Muscle layer of colon (tissue), 2 donors: ENCODE results near the gene HPS1.

Experiments
- H3K27ac ChIP-seq: one replicate; pipeline ENCODE4 v1.7.0; 2013; ENCODE audit warnings: low read depth, mild to moderate bottlenecking, low read length, moderate library complexity
- H3K27me3 ChIP-seq, 2 donors: one replicate each; pipeline ENCODE4 v1.7.0; 2013; ENCODE audit warnings: low read length in 2 of 2, mild to moderate bottlenecking in 2 of 2; ENCODE audit not compliant: insufficient read depth in 2 of 2, control insufficient read depth in 1 of 2
- H3K36me3 ChIP-seq: one replicate; pipeline ENCODE4 v1.7.0; 2013; ENCODE audit warnings: mild to moderate bottlenecking, low read length; ENCODE audit not compliant: insufficient read depth
- H3K4me1 ChIP-seq: one replicate; pipeline ENCODE4 v1.7.0; 2013; ENCODE audit warnings: mild to moderate bottlenecking, low read length; ENCODE audit not compliant: insufficient read depth
- H3K4me3 ChIP-seq, 2 donors: one replicate each; pipeline ENCODE4 v1.7.0; 2013; ENCODE audit warnings: low read length in 2 of 2, low read depth in 1 of 2, mild to moderate bottlenecking in 1 of 2, moderate library complexity in 1 of 2
- H3K9ac ChIP-seq: one replicate; pipeline ENCODE4 v1.7.0; 2013; ENCODE audit warnings: low read length
- H3K9me3 ChIP-seq: one replicate; pipeline ENCODE4 v1.7.0; 2013; ENCODE audit warnings: mild to moderate bottlenecking, low read length
- donor health status: abdominal sarcoma.
- donor health status: Adenocarcinoma of cecum.

HPS1 gene

DNA sequence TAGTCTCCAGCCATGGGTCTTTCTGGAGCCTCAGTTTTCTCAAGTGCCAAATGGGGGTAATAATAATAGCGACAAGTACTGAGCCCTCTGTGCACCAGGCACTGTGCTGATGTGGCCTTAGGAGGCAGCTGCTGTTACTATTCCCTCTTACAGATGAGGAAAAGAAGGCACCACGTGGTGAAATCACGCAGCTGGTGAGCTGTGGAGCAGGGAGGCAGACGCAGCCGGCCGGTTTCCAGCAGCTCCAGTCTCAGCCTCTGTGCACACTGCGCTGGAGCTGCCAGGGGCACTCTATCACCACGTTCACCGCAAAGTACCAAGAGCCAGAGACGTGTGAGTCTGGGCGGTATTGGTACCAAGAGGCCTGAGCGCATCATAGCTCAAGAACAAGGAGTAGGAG is 41.3 kb downstream of the HPS1 start:
- H3K9ac ChIP-seq: no peak overlapping the region
- H3K4me1 ChIP-seq: peaks cover 15% of the 10 kb centered on the region
- H3K4me3 ChIP-seq: no peak overlapping the region
- peaks cover 8% of the 10 kb centered on the region for H3K36me3 ChIP-seq
- H3K9me3 ChIP-seq: no peaks in the 10 kb centered on the region
- no peak overlapping the region for H3K27ac ChIP-seq
- H3K27me3 ChIP-seq: no peaks in the 10 kb centered on the region

DNA sequence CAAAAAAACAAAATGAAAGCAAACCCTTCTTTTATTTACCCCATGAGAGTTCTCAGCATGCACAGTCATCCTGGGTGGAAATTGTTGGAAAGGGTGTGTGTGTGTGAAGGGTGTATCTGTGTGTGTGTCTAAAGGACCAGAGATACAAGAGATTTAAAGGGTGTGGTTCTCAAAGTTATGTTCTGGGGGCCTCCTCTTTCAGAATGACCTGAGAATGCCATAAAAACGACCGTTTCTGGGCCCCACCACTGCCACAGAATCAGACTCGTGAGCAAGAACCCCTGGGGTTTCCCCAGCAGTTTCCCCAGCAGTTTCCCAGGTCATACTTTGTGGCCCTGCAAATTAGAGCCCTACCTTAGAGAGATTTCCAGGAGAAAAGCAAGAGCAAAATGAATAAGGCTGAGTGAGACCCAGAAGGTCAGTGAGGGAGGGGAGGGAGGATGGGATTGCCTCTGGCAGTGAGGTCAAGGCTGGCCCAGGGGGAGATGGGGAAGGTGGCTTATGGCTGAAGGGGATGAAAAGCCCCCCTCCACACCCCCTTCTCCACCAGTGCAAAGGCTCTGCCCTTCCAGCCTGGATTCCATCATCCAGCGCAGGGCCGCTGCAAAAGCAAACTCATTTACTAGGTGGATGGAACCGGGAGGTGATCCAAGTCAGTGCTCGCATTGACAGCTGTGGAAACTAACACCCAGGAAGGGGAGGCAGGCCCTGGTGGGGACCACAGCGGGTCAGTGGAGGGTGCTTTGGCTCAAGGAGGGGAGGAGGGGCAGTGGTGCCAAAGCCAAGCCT is 42.0 kb downstream of the HPS1 start:
- Histone ChIP-seq H3K9ac (no peak overlapping the region), H3K4me3 (no peak overlapping the region), H3K4me1 (peaks cover 15% of the 10 kb centered on the region), H3K36me3 (peaks cover 8% of the 10 kb centered on the region), H3K27me3 (no peaks in the 10 kb centered on the region), H3K9me3 (no peaks in the 10 kb centered on the region), H3K27ac (peak overlapping the region; percentile 28)

DNA sequence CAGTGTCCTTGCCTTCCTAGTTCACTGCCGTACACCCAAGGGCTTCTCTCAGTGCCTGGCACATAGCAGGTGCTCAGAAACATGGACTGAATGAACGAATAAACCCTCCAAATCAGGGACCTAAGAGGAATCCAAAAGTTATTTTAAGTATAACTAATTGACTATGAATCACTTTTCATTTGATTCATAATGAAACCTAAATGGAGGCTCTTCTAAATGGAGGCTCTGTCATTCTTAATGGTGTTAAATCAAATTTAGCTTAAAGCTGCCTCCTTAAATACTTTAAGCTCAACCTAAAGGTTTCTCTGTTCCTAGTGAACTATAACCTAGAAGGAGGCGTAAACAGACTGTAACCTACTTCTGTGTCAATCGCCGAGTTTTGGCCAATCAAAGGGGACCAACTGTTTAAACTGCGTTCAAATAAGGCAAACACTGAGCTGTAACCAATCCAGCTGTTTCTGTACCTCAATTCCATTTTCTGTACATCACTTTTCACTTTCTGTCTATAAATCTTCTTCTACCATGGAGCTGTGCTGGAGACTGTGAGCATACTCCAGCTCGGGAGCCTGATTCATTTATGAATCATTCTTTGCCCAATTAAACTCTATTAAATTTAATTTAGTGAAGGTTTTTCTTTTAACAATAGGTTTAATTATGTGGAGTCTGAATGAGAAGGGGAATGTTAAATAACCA is 42.8 kb downstream of the HPS1 start:
- H3K36me3 ChIP-seq: peaks cover 8% of the 10 kb centered on the region
- H3K27ac ChIP-seq: no peak overlapping the region
- peaks cover 15% of the 10 kb centered on the region for H3K4me1 ChIP-seq
- H3K9me3 ChIP-seq: no peaks in the 10 kb centered on the region
- H3K4me3 ChIP-seq: no peak overlapping the region
- H3K9ac ChIP-seq: no peak overlapping the region
- H3K27me3 ChIP-seq: no peaks in the 10 kb centered on the region

DNA sequence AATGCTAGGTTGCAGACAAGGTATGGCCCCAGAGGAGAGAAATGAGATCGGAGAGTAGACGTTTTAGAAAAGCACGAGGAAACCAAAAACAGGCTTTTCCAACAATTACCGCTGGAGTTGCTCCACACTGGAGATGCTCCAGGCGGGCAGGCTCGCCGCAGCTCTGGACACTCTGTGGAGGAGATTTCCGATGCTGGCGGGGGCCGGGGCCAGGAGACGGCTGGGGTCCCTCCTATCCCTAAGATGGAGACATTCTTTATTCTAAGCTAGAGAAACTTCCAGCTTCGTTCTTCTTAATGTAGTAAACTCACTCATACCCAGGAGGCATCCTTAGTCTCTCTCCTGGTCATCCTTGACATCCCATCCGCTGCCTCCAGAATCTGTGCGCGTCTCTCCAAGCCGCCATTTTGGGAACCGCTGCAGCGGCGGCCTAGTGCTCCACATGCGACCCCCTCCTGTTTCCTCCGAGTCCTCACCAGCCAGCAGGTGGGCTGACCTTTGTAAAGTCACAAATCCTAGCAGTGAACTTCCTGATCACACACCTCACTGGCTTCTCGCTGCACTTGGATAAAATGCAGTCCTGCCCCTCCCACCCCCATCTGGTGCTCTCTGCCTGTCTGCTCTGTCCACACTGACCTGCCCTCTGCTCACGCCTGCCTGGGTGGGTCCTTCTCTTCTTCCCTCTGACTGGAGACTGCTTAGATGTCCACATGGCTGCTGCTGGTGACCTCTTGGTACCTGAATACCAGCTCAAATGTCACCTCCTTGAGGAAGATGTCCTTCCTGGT is 43.6 kb downstream of the HPS1 start:
- Histone ChIP-seq H3K9me3 (no peaks in the 10 kb centered on the region), H3K36me3 (peaks cover 8% of the 10 kb centered on the region), H3K4me3 (no peak overlapping the region), H3K9ac (no peak overlapping the region), H3K27ac (no peak overlapping the region), H3K4me1 (peaks cover 15% of the 10 kb centered on the region), H3K27me3 (no peaks in the 10 kb centered on the region)

DNA sequence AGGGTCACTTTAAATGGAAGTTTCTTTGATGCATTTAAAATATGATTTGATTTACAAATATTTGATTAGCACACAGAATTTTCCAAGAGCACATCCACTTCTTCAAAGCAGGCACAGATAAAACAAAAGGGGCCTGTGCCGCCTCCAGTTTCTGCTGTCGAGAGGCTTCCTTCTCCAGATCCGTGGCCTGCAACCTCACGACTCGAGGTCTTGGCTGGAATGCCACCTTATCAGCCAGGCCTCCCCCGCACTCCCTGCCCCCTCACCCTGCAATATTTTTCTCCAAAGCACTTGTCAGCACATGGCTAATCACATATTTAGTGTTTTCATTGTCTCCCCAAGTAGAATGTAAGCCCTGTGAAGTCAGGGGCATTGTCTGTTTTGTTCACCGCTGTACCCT is 44.3 kb downstream of the HPS1 start:
- no peaks in the 10 kb centered on the region for H3K9me3 ChIP-seq

DNA sequence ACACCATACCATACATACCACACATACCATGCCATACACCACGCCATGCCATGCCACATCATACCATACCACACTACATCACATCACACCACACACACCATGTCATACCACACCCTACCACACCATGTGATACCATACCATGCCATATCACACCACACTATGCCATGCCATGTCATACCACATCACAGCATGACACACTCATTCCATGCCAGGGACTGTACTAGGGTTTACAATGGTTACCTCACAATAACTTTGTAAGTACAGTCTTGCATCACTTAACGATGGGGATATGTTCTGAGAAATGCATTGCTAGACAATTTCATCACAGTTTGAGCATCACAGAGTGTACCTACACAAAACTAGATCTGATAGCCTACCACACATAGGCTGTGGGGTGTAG is 46.3 kb downstream of the HPS1 start:
- Histone ChIP-seq H3K27ac (no peak overlapping the region), H3K4me3 (no peak overlapping the region), H3K9me3 (no peaks in the 10 kb centered on the region), H3K27me3 (no peaks in the 10 kb centered on the region), H3K36me3 (peaks cover 30% of the 10 kb centered on the region), H3K9ac (no peak overlapping the region), H3K4me1 (peaks cover 12% of the 10 kb centered on the region)

More for the DNA sequence above, 44.3 kb downstream of the HPS1 start:
- Histone ChIP-seq H3K4me1 (peaks cover 15% of the 10 kb centered on the region), H3K27ac (no peak overlapping the region), H3K9ac (no peak overlapping the region), H3K36me3 (peaks cover 10% of the 10 kb centered on the region), H3K4me3 (no peak overlapping the region), H3K27me3 (no peaks in the 10 kb centered on the region)

DNA sequence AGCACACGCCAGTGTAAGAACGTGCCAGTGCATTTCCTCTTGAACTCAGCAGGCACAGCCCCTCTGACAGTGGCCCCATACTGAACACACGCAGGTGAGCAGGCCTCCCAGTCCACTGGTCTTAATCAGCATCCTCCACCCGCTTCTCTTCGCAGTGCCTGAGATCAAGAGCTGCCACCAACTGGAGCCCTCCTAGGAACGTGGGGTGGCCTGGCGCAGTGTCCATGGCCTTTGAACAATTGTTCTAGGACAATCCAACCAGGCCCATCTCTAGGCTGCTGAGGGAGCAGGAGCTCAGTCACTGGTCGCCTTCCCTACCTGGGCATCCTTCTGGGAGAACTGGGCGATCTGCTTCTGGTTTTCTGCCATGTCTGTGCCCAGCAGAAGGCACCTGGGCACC is 47.0 kb downstream of the HPS1 start:
- Histone ChIP-seq H3K4me1 (peaks cover 5% of the 10 kb centered on the region), H3K9me3 (no peaks in the 10 kb centered on the region), H3K27me3 (no peaks in the 10 kb centered on the region), H3K4me3 (no peak overlapping the region), H3K9ac (no peak overlapping the region), H3K27ac (no peak overlapping the region), H3K36me3 (peaks cover 37% of the 10 kb centered on the region)

DNA sequence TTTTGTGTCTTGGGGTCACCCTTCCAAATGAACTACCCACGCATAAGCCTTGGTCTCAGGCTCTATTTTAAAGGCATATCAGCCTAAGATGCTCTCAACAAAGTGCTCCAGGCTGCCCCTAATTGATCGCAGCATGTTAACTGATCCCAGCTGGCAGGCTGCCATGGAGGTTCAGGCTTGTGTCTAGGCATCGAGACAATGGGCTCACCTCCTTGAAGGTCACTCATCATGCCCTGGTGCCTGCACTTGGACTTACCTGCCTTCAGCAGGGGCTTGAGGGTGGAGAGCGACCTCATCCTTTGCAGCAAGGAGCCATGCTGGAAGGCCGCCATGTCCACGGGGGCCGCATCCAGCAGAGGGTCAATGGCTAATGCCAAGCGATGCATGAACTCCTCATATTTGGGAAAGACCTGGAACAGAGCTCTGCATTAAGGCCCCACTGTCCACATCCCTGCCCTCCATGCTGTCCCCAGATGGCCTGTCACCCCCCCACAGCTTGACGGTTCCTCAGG is 49.6 kb downstream of the HPS1 start:
- H3K27ac ChIP-seq: no peak overlapping the region
- no peak overlapping the region for H3K4me3 ChIP-seq
- no peak overlapping the region for H3K9ac ChIP-seq
- peaks cover 36% of the 10 kb centered on the region for H3K36me3 ChIP-seq
- no peaks in the 10 kb centered on the region for H3K4me1 ChIP-seq
- no peaks in the 10 kb centered on the region for H3K27me3 ChIP-seq
- H3K9me3 ChIP-seq: no peaks in the 10 kb centered on the region

DNA sequence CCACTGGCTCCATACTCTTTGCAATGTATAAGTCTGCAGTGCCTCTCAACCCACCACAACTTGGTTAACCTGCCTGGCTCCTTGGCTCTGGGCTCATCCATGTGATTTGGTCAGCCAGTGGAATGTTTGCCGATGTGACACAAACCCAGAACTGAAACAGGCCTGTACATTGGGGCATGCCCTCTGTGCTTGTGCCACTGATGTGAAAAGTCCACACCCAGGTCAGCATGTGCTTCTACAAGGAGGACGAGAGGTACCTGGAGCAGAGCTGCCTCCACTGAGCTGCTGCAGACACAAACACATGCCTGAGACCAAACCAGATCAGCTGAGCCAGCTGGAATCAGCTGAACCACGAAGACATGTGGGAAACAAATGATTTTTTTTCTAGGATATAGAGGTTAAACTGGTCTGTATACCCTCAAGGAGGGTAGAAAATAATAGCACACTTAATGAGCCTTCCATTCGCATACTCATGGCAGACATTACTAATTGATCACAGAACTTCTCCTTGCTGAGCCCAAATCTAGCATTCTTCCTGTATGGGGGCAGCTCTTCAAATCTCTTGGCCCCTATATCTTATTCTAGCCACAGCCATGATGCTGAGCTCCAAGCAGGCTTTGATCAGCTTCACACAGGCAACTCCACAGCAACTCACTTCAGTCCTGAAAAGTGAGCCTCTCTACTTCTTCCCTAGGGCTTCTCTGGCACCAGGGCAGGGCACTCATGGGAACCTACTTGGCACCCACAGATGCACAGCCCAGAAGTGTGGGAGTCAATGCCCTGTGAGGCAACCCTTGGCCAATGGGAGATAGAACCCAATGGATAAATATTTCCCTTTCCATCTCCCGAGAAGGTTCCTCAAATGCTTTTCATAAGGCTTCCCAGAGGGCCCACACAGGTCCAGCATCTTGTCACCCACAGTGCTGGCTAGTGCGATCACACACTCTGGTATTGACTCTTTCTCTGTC is 50.4 kb downstream of the HPS1 start:
- Histone ChIP-seq H3K4me1 (no peaks in the 10 kb centered on the region), H3K4me3 (no peak overlapping the region), H3K36me3 (peaks cover 36% of the 10 kb centered on the region), H3K27ac (no peak overlapping the region), H3K9me3 (no peaks in the 10 kb centered on the region), H3K27me3 (no peaks in the 10 kb centered on the region), H3K9ac (no peak overlapping the region)

DNA sequence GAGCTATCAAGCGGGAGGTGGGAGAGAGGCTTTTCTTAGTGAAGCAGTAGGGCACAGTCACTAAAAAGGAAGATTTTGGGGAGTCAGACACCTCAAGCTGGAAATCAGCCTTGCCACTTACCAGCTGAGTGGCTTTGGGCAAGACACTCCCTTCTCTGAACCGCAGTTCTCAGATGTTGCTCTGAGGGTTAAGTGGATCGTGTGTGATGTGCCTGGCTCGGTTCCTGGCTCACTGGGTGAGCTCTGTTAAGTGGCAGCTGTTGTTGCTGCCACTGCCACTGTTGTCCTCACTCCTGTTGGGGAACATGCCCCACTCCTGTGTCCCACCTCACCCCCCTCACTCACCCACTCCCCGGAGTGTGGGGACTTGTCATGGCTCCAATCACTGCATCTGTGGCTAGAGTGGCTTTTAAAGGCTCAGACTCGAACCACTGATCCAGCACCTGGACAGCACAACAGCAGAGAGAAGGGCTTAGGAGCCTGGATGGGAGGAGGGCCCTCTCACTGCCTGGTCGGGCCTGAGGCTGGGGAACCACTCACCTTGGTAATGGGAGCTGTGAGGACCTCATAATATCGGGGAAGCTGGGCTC is 51.8 kb downstream of the HPS1 start:
- Histone ChIP-seq H3K9ac (no peak overlapping the region), H3K36me3 (peaks cover 32% of the 10 kb centered on the region), H3K27ac (no peak overlapping the region)

More for the DNA sequence above, 51.8 kb downstream of the HPS1 start:
- no peaks in the 10 kb centered on the region for H3K9me3 ChIP-seq
- no peak overlapping the region for H3K4me3 ChIP-seq
- H3K27me3 ChIP-seq: no peaks in the 10 kb centered on the region
- no peaks in the 10 kb centered on the region for H3K4me1 ChIP-seq
